ENCODE results near the gene KHDC4.
A peak's percentile ranks its signal among the peaks of the same experiment; 100 is the strongest.
"Not testable (repeated sequence)": the region's sequence is repeated elsewhere in the genome, so short reads cannot be mapped to it uniquely, and the experiment has no call there.

KHDC4 gene

DNA sequence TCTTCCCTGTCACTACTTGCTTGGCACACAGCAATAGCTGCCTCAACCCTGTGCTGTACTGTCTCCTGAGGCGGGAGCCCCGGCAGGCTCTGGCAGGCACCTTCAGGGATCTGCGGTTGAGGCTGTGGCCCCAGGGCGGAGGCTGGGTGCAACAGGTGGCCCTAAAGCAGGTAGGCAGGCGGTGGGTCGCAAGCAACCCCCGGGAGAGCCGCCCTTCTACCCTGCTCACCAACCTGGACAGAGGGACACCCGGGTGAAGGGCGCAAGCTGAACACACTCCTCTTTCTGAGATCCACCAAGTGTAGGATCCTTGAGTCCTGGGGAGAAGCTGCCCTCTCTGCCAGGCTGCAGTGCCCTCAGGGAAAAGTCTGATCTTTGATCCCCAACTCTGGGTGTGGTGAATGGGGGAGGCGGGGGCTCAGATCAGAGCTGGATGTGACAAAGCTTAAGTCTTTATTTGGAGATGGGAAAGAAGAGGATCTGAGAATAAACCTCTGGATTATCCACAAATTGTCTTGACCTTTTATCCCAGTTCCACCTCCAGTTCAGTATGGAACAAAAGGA is 8.4 kb upstream of the KHDC4 start:
- DNase-seq (ENCODE audit: low read depth, low spot score), result no peak
- H3K27ac ChIP-seq, result peak overlapping the region; percentile 82

DNA sequence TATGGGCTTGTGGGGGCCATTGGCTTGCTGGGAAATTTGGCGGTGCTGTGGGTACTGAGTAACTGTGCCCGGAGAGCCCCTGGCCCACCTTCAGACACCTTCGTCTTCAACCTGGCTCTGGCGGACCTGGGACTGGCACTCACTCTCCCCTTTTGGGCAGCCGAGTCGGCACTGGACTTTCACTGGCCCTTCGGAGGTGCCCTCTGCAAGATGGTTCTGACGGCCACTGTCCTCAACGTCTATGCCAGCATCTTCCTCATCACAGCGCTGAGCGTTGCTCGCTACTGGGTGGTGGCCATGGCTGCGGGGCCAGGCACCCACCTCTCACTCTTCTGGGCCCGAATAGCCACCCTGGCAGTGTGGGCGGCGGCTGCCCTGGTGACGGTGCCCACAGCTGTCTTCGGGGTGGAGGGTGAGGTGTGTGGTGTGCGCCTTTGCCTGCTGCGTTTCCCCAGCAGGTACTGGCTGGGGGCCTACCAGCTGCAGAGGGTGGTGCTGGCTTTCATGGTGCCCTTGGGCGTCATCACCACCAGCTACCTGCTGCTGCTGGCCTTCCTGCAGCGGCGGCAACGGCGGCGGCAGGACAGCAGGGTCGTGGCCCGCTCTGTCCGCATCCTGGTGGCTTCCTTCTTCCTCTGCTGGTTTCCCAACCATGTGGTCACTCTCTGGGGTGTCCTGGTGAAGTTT is 7.8 kb upstream of the KHDC4 start:
- no peak for DNase-seq (ENCODE audit: low read depth, low spot score)
- peak overlapping the region; percentile 82 for H3K27ac ChIP-seq

DNA sequence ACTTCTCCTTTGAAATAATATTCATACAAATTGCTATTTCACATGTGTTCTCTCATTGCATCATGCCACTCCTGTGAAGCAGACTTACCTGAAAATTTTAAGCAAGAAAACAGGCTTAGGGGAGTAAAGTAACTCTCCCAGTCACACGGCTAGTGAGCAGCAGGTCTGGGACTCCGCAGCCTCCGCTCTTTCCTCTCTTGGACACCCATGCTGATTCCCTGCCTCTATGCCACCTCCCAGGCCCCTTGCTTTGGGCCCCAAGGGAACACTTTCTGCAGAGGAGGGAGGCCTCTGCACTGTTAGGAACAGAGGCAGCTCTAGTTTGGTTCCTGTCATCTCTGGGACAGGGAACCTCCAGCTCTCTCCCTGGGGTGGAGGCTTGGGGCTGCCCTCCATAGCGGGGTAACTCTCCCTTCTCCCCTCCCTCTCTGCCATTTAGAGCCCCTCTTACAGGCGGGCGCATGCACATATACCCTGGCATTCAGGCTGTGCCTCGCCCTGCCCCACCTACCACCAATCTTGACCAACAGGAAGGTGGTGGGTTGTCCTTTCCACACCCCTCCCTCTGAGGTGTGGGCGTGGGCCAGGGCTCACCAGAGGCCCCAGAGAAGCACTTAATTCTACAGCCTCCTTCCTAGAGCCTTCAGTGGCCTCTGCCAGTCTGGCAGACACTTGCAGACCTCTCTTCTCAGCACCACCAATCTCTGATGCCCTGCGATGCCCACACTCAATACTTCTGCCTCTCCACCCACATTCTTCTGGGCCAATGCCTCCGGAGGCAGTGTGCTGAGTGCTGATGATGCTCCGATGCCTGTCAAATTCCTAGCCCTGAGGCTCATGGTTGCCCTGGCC is 7.0 kb upstream of the KHDC4 start, which contains the start of gene RXFP4:
RXFP4 (plus strand) TSS at position 646 of the 852 bp plus-strand sequence; CDS start at position 718, 72 bp downstream.
- no peak for DNase-seq (ENCODE audit: low read depth, low spot score)
- H3K27ac ChIP-seq, result peak within 1 kb of the TSS; percentile 82

DNA sequence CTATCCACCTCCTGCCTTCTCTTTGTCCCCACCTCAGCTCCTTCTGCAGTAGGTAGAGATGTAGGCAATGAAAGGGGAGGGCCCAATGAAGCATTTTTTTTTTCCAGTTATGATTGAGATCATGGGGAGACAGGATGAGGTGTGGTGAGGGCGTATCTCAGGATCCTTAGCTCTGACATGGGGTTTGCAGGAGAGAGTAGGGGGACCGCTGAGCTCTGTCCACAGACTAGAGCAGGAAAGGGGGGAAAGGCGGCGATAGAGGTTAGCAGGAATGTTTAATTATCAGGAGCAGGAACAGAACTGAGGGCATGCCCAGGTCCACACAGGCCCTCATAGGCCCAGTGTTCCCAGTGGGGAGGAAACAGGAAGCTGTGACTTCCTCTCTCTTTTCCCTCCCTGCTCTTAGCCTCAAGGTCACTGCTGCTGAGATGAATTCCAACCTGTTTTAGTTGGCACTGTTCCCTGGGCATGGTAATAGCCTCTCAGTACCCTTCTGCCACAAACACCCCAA is 6.3 kb upstream of the KHDC4 start:
- no peak for DNase-seq (ENCODE audit: low read depth, low spot score)
- peak overlapping the region; percentile 82 for H3K27ac ChIP-seq

DNA sequence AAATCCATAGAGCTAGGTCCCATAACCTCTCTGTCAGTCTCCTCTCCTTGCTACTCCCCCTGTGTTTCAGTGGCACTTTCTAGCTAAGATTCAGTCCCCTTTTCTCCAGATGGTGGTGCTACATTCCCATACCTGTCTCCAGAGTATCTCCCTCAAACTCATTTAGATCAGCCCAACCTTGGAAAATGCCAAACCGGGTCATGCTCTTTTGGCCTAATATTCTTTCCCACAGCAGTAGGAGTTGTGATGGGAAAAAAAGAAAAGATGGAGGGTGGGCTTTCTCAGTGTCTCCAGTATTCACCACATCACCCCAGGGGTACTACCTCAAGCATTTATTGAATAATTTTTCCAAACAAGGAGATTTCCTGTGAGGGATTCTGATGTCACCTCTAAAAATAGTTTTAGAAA is 4.0 kb upstream of the KHDC4 start:
- H3K27ac ChIP-seq, result peak overlapping the region; percentile 82
- DNase-seq (ENCODE audit: low read depth, low spot score), result no peak

DNA sequence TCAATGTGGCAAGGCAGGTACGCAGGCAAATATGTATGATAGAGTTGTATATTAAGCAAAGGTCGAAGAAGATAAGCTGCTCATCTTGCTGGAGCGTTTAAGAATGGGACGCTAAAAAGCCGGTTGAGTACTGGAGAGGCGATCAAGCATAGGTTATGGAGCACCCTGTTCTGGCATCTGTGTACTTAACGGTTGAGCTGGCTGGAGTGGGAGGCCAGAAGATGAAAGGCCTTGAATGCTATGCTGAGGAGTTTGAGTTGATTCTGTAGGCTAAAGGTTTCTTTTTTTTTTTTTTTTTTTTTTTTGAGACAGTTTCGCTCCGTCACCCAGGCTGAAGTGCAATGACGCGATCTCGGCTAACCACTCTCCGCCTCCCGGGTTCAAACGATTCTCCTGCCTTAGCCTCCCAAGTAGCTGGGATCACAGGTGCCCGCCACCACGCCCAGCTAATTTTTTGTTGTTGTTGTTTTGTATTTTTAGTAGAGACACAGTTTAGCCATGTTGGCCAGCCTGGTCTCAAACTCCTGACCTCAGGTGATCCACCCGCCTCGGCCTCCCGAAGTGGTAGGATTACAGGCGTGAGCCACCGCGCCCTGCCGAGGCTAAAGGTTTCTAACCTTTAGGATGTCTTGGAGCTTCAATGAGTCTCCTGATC is 850 bp upstream of the KHDC4 start:
- no peak for DNase-seq (ENCODE audit: low read depth, low spot score)
- H3K27ac ChIP-seq, result peak overlapping the region; percentile 92

DNA sequence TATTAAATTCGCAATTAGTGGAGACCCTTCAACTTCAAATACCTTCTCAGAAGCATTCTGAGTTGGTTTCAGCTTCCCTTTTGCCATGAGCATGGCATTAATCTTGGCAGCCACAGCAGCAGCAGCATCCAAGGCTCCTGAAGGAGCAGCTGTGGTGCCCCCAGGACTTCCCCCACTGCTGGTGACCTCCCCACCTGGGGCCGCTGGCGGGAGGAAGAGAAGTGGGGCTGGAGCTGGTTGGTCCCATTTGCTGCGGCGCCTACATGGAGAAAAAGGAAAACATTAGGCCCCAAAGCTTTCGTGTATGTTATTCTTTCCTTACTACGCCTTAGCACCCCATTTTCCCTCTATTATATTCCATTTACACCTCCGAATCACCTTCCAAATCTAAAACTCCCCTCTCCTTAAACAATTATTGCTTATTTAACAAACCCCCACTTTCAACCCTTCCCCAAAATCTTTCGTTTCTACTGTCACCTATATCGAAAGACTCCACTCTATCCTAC is 569 bp downstream of the KHDC4 start:
- DNase-seq (ENCODE audit: low read depth, low spot score), result no peak
- peak overlapping the region; percentile 92 for H3K27ac ChIP-seq

DNA sequence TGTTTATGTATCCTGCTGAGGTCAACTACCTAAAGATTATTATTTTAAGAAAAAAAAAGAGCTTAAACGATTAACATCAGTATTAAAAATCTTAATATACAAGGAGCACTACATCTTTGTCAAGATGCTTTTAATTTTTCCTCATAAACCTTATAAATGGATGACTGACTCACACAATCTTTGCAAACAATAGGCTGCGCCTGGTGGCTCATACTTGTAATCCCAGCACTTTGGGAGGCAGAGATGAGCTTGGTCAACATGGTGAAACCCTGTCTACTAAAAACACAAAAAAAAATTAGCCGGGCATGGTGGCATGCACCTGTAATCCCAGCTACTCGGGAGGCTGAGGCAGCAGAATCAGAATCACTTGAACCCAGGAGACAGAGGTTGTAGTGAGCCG is 1.7 kb downstream of the KHDC4 start:
- H3K27ac ChIP-seq, result peak overlapping the region; percentile 92
- no peak for DNase-seq (ENCODE audit: low read depth, low spot score)

DNA sequence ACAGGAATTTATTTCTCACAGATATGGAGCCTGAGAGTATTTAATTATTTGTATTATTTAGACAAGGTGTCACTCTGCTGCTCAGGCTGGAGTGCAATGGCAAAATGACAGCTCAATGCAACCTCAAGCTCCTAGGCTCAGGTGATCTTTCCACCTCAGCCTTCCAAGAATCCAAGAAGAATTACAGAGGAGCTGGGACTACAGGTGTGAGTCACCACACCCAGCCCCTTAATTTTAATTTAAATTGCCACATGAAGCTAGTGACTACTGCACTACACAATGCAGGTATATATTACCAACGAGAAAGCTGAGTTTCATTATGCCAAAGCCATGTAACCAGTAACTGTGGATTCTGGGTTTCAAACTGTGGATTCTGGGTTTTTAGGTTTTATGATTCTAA is 2.1 kb downstream of the KHDC4 start:
- DNase-seq (ENCODE audit: low read depth, low spot score), result no peak
- peak overlapping the region; percentile 92 for H3K27ac ChIP-seq

DNA sequence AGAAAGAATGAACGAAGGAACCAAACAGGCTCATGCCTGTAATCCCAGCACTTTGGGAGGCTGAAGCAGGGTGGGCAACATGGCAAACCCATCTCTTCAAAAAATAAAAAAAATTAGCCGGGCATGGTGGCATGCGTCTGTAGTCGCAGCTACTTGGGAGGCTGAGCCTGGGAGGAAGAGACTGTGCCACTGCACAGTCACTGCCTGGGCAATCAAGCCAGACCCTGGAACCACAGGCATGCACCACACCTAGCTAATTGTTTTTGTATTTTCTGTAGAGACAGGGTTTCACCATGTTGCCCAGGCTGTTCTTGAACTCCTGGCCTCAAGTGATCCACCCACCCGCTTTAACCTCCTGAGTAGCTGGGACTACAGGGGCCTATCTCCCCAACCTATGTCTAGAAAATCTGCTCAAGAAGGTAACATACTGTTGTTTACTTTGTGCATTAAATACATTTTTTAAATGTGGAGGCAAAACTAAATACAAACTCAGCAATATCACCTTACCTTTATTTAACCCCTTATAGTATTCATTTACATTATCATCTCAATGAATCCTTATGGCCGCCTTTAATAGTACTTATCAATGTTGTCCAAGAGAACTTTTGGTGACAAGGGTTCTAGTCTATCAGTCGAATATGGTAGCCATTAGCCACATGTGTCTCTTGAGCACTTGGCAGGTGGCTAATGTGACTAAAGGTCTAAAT is 2.7 kb downstream of the KHDC4 start:
- DNase-seq (ENCODE audit: low read depth, low spot score), result no peak
- H3K27ac ChIP-seq, result peak overlapping the region; percentile 92

DNA sequence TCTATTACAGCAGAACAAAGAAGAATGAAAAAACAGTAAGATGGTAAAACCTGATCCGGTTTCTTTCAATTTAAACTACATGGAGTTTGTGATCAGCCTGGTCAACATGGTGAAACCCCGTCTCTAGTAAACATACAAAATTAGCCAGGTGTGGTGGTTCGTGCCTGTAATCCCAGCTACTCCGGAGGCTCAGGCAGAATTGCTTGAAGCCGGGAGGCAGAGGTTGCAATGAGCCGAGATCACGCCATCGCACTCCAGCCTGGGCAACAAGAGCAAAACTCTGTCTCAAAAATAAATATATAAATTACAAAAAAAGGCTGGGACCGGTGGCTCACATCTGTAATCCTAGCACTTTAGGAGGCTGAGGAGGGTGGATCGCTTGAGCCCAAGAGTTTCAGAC is 3.5 kb downstream of the KHDC4 start:
- H3K27ac ChIP-seq, result peak overlapping the region; percentile 92
- DNase-seq (ENCODE audit: low read depth, low spot score), result not testable (repeated sequence)

DNA sequence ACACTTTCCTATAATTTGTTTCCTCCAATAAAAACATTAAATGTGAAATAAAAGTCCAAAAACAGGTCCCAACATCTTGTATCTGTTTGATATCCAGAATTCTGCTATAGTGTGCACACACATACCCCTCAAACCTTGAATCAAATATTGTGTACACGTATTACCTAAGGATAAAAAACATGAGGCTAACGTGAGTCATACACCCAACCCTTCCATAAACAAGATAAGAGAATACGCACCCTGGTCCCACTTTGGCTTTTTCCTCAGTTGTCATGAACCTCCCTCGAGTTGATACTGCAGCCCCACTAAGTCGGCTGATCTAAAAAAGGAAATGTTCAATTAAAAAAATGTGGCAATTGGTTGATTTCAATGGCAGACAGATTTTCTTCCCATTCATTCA is 5.2 kb downstream of the KHDC4 start:
- no peak for DNase-seq (ENCODE audit: low read depth, low spot score)
- peak overlapping the region; percentile 92 for H3K27ac ChIP-seq

DNA sequence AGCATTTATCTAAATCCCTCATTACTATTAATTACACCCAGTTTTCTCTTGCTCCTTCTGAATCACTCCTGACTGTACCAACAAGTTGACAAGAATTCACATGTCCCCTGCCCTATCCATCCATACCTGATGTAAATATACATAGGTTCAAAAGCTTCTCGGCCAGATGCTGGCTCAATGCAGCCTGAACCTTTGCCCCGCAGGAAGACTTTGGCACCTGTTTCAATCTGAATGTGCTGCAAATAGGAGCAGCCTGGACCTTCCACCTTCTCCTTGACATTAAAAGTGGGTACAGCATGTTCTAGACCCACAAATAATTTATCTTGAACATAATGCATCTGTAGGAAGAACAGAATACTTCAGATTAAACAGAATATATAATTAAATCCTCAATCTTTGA is 8.7 kb downstream of the KHDC4 start:
- H3K27ac ChIP-seq, result no peak overlapping the region
- DNase-seq (ENCODE audit: low read depth, low spot score), result no peak

DNA sequence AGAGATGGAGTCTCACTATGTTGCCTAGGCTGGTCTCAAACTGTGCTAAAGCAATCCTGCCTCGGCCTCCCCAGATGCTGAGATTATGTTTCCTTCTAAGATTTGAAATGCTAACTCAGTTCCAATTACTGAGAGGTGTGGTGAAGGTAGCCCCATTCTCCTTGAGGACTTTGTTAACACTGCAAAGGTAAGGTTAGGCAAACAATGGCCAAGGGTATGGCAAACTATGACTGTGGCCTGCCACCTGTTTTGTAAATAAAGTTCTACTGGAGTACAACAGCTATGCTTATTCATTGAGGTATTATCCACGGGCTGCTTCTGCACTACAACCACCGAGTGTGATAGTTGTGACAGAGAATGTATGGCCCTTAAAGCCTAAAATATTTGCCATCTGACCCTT is 13.5 kb downstream of the KHDC4 start:
- no peak overlapping the region for H3K27ac ChIP-seq
- DNase-seq (ENCODE audit: low read depth, low spot score), result no peak

DNA sequence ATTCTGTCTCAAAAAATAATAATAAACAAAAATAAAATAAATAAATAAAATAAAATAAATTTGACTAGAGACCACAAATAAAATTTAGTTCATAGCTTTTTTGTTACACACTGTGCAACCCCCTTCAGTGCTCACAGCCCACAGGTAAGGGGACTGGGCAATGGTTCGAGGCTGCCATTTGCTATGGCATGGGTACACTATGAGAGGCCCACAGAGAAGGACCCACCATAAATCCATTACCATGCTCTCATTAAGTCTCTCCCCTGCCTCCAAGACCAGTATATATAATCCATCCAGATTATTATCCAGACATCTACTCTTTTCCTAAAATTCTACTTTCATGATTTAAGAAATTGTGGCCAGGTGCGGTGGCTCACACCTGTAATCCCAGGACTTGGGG is 14.4 kb downstream of the KHDC4 start:
- DNase-seq (ENCODE audit: low read depth, low spot score), result no peak

DNA sequence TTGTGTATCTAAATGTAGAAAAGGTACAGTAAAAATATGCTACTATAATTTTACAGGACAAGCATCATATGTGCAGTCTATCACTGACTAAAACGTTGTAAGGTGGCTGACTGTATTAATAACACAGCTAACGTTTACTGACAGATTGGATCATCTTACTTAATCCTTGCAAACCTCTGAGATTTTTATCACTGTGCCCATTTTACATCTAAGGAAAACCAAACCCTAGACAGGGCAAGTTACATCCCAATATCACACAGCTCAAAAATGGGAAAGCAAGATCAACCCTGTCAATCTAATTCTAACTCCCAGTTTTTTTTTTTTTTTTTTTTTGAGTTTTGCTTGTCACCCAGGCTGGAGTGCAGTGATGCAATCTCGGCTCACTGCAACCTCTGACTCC is 15.6 kb downstream of the KHDC4 start:
- no peak overlapping the region for H3K27ac ChIP-seq
- no peak for DNase-seq (ENCODE audit: low read depth, low spot score)

More for the DNA sequence above, 14.4 kb downstream of the KHDC4 start:
- no peak overlapping the region for H3K27ac ChIP-seq

DNA sequence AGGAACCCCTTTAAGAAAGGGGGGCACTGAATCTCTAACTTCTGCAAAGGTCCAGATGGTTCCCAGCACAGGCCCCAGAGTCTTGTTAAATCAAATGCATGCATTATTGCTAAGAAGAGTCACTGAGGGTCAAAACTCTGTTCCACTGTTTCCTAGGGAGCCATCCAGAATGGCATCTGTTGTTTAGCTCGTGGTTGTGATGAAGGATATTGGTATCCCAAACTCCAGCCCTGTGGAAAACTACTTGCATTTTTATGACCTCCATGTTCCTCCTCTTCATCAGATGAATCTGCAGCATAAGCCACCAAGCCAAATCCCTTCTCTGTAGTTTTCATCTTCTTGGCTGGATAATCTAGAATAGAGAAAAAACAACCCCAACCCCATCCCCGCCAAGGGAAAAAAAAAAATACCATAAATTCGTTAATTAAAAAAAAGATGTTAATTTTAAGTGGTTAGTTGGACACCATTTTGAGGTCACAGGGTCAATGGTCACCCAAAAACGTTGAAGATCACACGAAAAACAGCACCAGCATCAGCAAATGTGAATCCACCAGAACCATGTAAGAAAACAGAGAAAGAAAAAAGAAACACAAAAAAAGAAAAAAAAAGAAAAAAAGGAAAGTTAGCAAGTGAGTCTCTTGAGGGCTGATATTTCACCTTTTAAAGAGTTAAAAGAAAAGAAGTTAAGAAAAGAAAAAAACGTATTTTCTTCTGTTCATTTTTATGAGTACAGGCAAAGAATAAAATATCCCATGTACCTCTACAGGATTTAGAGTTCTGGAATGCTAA is 20.1 kb downstream of the KHDC4 start:
- no peak for DNase-seq (ENCODE audit: low read depth, low spot score)
- peak overlapping the region; percentile 11 for H3K27ac ChIP-seq

DNA sequence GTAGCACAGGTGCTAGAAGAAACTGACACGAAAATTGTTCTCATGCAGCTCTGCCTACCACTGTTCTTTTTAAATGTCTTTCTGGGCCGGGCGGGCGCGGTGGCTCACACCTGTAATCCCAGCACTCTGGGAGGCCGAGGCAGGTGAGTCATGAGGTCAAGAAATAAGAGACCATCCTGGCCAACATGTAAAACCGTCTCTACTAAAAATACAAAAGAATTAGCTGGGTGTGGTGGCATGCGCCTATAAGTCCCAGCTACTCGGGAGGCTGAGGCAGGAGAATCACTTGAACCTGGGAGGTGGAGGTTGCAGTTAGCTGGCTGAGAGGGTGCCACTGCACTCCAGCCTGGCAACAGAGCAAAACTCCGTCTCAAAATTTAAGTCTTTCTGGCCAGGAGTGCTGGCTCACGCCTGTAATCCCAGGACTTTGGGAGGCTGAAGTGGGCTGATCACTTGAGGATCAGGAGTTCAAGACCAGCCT is 22.1 kb downstream of the KHDC4 start:
- DNase-seq (ENCODE audit: low read depth, low spot score), result no peak
- H3K27ac ChIP-seq, result peak overlapping the region; percentile 93
